GM18511 (cell line): ENCODE data around the gene LEMD2.

Source experiments
- ATAC-seq: cut with Tn5 transposase; IDR thresholded peaks from one replicate; pipeline ENCODE4 v1.9.1; 2021; ENCODE audit warnings: mild to moderate bottlenecking, moderate library complexity; ENCODE audit not compliant: unreplicated experiment

The LEMD2 gene

DNA sequence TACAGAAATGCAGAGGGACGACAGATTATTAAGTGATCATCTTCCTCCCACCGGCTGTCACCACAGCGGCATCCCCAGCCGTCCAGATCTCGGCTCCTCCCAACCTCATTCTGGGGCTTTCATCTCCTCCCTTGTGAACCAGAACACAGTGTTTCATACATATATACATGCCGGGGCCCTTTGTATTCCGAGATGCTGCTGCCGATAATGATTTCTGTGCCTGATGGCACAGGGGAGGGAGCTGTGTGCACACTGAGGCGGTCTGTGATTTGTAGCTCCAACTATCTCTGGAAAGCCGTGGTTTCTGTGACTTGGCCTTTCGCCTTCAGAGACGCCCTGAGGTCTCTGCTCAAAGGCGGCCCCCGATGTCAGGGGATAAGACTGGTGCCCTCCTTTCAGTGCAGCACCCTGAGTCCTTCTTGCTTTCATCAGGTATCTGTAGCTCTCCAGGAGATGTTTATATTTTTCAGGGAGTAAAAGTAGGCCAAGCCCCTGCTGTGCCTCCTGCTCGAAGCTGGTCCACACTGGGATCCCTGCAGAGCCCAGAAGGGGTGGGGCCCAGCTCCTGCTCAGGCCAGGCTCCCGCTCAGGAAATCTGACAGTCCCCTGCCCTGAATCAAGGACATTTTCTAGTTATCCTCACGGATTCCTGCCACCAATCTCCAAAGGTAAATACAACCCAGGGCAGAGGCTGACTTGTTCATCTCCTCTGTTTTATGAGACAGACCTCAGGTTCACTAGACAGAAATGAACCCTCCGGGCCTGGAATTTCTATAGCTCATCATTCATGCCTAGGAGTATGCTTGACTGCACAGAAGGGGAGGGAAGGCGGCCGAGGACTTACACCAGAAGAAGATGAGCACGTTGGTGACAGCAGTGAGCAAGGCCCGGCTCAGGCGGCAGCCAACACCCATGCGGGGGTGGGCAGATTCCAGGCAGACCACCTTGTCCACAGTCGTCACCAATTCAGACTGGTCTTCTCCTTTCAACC lies 11.2 kb downstream of the LEMD2 start:
- no peak for ATAC-seq

DNA sequence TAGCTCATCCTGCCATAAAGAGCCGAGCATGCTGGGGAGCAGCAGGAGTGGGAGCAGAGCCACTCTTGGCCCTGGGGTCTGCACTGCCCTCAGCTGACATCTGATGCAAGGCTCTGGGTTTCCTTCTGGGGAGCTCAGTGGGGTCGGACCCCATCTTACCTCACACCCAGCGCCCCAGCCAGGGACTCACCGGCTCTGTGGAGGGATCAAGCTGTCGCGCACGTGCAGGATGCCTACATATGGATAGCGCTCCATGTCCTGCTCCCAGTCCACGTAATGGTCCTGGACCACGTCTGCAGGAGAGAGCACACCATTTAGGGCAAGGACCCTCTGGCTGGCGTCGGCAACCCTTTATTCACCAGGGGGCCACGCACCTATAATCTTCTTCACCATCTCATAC lies 12.2 kb downstream of the LEMD2 start:
- no peak for ATAC-seq

DNA sequence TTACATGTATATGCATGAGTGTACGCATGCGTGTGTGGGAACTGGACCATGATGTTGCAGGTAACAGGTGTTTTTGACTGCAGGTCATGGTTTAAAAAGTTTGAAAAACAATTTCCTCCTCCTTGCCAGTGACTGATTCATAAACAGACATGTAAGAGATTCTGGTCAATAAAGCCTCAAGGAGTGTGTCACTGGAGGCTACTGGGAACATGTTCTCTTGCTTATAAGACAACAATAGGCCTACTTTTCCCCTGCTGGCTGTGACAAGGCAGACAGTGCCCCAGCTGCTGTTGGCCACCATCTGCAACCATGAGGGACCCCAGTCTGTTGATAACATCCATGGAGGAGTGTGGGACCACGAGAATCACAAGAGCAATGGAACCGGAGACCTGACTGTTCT lies 12.7 kb downstream of the LEMD2 start:
- no peak for ATAC-seq

DNA sequence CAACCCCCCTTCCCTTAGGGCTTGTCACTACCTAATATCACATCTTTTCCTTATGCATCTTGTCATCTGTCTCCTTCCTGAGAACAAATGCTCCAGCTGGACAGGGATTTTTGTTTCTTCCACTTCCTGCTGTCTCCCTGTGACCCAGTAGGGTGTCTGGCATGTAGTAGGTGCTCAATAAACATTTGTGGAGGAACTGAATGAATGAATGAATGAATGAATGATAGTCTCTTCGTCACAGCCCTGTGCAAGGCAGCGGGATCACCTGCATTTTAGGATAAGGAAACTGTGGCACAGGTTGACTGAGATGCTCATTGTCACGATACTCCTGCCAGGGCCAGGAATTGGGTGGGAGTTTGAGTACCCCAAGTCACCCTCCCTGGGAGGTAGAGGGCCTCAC lies 14.2 kb downstream of the LEMD2 start:
- ATAC-seq: no peak

DNA sequence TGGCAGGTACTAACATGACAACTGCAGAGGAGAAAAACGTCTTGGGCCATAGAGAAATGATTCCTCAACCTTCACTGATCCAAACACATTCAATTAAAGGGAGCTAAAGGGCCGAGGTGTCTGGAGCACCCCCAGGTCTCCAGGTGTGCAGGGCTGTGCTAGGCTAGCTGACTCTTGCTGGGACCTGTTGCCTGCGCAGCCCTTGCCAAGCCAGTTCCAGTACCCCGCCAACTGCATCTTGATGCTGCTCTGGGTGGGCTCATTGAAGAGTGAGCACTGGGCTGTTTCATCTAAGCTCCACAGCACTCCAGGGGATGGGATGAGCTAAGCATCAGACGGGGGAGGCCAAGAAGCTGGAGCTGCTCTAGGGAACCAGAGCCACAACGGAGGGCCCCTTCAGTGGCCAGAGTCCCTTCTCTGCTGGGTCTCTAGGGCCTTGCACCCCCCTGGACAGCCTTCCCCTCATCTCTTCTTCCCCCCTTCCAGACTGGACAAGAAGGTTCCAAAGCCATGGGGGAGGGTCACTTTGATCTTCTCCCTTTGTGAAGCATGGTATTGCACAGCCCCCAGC lies 15.9 kb downstream of the LEMD2 start:
- ATAC-seq: no peak

DNA sequence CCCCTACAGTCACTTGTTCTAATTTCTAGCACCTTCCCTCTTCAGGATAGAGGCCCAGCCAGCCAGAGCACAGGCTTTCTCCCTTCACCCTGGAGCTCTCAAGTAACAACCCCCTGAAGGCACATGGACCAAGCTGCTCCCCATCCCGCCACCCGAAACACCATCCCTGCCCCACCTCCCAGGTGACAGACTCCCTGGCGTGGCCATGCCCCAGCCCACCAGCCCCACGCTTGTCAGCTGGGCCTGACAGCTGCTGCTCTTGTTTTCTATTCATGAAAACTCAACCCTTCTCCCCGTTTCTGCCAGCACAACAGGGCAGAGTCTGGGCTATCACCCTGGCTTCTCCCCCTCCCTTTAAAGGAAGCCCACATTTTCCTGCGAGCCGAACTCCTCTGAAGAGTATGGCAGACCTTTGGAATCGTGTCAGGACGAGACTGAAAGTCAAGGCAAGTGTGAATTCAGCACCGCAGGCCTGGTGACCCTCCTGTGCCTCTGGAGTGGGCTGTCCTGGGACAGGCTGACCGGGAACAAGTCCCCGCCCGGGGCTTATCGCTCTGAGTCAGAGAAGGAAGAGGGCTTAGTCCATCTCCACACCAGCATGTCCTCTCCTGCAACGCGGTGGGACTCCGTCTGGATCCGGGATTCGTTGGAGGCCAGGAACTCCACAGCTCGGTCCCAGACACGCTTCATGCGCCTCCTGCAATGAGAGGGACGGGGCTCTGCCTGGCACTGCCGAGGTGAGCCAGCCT lies 16.7 kb downstream of the LEMD2 start:
- ATAC-seq: no peak

DNA sequence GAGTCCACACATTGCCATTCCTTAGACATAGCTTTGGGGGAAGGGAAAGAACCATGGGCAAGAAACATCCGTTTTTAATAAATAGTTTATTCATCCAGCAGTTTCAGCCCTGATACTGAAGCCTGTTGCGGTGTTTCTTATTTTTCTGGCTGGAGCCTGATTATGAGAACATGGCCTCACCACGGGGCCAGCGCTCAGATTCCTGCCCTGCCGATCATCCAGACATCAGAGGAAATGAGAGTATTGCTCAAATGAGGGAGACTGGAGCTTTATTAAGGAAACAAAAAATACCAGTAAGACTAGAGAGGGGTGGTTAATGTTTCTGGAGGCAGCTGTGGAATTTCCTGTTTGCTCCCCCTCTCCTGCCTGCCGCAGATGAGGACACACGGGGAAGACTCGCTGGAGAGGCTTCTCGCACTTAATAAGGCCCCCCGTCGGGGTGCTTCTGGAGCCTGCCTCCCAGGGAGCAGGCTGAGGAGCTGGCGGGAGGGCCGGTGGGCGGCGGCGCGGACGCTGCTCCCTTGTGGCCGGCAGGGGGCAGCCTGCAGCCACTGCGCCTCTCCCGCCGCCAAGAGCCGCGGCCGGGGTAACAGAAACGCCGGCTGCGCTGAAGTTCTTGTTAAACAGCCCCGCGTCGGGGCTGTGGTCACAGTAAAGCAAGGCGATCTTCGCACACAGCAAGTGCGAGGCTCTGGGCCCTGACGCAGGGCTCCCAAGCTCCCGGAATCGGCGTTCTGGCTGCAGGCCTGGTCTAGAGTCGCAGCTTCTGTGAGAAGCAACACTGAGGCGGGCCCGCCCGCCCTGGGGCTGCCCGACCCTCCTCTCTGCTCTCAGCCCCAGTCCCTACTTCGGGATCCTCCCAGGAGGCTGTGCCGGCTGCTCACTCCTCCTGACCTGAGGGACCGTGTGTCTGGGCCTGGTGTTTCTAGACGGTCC lies 17.5 kb downstream of the LEMD2 start:
- no peak for ATAC-seq

DNA sequence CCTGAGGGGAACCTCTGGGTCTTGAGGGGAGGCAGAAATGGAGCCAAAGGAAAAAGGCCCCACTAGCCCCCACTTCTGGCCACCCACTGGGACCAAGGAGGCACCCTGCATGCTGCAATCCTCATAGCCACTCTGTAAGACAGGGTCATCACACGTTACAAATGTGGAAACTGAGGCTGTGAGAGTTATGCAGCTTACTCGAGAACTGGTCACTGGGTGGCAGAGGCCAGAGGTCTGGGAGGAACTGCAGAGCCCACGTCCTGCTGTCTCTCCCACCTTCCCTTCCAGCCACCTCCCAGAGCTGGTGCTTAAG lies 18.1 kb downstream of the LEMD2 start:
- ATAC-seq: no peak

DNA sequence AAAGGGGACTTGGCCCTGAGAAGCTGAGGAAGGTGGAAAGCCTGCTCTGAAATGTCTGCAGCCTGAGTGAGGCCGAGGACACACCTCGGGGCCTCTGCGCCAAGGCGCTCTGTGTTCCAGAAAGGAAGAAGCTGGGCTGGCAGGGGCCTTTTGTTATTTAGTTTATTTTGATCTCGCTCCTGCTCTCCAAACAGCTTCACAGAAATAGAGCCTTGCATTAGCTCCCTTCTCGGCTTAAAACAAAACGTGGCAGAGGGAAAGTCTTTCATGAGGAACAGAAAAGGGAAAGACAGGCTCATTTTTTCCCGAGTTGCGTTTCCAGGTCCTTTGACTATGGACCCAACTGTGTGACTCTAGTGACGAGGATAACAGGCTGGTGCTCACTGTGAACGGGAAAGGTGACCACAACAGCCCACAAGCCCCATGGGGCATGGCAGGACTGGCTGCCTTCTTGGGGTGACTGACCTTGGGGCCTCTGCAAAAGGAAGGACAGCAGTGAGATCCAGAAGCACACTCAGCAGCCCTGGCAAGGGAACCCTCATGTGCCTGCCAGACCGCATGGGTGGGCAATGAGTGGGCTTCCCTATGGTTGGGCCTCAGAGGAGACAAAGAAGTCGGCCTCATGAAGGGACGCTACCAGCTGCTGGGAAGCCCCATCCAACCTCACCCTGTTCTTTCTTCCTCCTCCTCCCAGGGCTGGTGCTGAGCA lies 18.7 kb downstream of the LEMD2 start:
- no peak for ATAC-seq

DNA sequence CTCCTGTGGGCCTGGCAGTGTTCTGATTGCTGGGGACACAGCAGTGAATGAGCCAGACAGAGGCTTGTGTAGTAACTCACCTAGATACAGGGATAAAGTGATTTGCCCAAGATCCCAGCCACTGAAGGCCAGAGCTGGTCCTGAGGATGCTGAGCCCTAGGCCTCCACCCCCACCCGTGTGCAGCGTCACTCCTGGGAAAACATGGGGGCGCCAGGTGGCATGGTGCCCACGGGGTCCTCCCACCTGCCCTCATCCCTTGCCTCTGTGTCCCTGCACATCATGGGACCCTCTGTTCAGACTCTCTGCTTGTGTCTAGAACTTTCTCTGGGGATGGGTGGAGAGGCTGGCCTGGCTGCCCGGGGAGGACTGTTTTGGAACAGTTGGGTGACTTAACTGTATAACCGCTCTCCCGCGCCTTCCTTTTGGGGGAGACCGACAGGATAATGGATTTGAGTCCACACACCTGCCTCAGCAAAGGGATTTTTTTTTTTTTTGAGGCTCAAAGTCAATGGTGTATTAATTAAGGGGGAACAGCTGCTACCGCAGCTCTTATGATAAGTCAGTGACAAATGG lies 19.6 kb downstream of the LEMD2 start:
- no peak for ATAC-seq

DNA sequence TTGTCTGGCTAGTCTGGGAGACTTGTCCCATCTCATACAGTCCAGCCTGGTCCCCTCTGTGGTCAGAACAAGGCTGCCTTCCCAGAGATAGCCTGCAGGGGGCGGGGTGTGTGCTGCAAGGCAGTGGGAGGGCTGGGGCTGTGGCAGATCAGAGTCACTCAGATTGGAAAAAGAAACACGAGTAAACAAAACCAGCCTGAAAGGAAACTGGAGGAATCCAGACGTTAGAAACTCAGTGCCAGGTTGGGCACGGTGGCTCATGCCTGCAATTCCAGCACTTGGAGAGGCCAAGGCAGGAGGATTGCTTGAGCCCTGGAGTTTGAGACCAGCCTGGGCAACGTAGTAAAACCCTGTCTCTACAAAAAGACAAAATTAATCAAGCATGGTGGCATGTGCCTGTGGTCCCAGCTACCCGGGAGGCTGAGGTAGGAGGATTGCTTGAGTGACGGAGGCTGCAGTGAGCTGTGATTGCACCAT lies 20.2 kb downstream of the LEMD2 start:
- ATAC-seq: no peak

DNA sequence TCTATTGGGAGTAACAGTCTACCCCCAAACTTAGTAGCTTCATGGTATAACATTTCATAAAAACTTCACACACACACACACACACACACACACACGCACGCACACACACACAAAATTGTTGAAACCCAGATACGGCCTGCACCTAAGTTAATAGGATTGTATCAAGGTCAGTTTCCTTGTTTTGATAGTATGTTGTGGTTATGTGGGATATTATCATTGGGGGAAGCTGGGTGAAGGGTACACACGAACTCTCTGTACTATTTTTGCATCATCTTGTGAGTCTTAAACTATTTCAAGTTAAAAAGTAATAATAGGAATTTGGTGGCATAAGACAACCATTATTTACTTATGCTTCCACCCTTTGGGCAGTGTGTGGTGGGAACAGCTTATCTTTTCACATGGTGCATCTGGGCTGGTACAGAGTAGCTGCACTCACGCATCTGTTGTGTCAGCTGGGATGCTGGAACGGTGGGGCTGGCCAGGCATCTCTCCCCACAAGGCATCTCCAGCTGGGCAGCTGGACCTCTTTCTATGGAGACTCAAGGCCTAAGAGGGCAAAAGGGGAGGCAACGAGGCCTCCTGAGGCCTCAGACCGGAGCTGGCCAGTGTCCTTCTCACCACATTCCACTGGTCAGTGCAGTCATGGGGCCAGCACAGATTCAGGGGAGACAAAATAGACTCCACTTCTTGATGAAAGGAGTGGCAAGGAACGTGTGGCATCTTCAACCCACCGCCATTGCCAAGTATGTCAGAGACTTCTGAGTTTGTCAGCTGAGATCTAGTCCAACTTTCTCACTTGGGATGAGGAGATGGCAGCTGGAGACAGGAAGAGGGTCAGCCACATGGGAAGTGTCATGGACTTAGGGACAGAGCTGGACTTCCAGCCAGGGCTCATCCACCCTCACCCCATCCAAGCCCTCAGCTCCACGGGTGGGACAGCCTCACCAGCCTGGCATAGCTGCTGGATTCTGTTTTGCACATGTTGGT lies 21.7 kb downstream of the LEMD2 start:
- no peak for ATAC-seq

DNA sequence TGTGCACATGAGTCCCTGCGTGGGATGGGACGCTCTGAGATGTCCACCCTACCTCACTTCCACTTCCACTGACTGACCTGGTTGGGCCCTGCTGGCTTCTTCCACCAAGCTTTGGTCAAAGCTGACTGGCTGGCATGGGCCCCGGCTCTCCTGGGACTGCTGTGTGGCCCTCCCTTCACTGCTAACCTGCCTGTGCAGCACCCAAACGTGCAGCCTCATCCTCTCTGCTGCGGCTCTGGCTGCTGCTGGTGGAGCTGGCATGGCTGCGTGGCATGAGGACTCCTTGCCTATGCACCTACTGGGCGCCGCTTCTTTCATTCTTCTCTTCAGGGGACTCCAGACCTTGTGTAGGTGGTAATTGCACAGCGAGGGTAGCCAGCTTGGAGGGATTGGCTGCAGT lies 23.6 kb downstream of the LEMD2 start:
- ATAC-seq: no peak

DNA sequence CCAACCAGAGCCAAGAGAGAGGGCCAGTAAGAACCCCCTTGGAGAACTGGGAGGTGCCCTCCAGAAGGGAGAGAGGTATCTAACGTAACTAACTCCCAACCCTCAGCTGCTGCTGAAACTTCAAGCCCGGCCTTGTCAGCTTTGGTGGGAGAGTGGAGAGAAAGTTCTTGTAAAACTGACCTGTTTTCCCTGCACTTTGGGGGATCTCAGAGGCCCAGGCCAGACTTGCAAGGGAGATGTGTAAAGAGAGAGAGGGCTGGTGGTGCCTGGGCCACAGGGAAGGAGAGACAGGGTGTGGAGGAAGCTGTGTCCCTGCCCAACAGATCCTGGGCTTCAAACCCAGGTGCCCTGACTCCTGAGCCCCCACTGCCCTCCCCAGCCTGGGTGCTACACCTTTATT lies 24.9 kb downstream of the LEMD2 start:
- no peak for ATAC-seq

DNA sequence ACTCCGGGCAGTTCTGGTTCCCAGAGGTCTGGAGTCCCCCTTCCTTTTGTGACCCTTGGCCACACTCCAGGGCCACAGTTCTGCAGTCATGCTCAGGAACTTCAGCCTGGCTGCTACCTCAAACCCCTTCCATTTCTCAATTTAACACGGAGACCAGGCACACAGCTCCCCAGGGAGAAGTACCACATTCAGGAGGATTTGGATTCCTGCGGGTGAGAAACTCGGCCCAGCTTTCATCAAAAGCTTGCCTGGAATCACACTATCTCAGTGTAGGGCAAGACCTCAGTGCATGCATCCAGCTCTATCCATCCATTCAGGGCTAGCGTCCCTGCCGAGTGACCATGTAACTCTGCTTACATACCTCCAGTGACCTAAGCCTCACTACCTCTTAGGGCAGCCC lies 25.4 kb downstream of the LEMD2 start:
- no peak for ATAC-seq

DNA sequence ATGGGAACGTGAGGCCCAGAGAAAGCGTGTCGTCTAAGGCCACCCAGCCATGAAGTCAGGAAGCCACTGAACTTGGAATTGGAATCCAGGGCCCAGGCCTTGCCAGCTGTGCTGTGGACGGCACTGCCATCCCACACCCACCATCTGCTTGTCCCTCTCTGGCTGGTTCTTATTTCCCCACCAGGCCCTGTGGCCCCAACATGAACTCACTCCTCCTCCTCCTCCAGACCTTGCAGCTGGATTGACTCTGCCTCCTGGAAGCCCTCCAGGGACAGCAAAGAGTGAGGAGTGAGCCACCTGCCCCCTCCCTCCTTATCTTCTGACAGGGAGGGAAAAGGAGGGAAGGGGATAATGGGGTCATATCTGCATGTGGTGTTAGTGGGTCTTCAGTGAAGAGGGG lies 26.2 kb downstream of the LEMD2 start:
- ATAC-seq: no peak

DNA sequence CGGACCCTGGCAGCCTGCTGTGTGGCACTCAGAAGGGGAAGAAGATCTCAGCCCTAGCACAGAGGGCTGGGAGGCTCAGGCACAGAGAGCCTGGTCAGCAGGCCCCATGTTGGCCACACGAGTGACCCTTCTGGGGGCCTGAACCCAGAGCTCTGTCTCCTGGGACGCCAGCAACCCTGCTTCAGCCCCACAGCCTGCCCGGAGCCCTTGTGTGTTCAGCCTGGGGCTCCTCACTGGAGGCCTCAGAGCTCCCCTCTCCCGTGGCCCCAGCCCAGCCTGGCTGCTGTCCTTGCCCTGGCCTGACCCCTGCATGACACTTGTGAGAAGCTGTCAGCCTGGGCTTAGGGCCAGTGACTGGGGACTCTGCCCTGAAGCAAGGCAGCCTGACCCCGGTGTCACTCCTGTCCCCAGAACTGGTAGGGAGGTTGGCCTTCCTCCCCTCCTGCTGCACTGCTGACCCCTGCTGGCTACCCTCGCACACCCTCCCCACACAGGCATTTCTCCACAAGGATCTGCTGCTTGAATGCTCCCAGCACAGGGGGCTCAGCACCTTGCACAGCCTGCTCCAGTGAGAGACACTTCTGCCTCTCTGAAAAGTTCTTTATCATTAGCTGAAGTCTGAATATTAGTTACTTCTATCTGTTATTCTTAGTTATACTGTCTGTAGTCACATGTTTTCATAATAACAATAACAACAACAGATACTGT lies 26.9 kb downstream of the LEMD2 start:
- ATAC-seq: no peak

DNA sequence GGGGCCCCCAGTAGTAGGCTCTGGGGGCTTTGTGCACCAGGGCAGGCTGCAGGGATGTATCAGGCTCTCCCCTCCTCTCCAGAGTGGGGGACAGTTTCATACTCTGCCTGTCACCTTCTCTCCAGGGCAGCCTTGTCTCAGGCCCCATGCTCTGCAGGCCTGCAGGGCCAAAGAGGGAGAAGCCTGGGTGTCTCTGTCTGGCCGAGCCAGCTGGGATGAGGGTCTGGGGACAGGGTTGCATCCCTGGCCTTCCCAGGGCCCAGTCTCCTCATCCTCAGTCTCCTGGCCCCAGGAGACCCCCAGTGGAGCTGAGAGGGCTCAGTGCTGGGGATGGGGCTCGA lies 27.4 kb downstream of the LEMD2 start:
- no peak for ATAC-seq
